GM12801 (cell line): ENCODE results near the gene COL4A1.

Source experiments
- CTCF ChIP-seq: IDR thresholded peaks from one replicate; pipeline ENCODE4 v1.5.1; 2011; ENCODE audit warnings: control low read depth; ENCODE audit not compliant: insufficient read length; ENCODE audit errors: extremely low read depth

Gene COL4A1

GRCh38 chr13:110277357-110277975 is 29.5 kb downstream of the COL4A1 start:
- TF ChIP-seq CTCF = no peak

- no peak for TF ChIP-seq CTCF
Observed at GRCh38 chr13:110276553-110276950, 30.4 kb downstream of the COL4A1 start.

GRCh38 chr13:110275931-110276552 is 30.9 kb downstream of the COL4A1 start:
- TF ChIP-seq CTCF = no peak

- no peak for TF ChIP-seq CTCF
Observed at GRCh38 chr13:110274687-110275086, 32.3 kb downstream of the COL4A1 start.

- no peak for TF ChIP-seq CTCF
Observed at GRCh38 chr13:110273254-110273653, 33.7 kb downstream of the COL4A1 start.

- TF ChIP-seq CTCF = no peak
Observed at GRCh38 chr13:110272651-110273050, 34.3 kb downstream of the COL4A1 start.

GRCh38 chr13:110272227-110272626 is 34.7 kb downstream of the COL4A1 start:
- no peak for TF ChIP-seq CTCF
